Left renal pelvis (tissue), 4 donors: ENCODE results near the gene ZDHHC16. TPM values are rescaled to one million over a fixed set of nuclear protein-coding genes. Genes with fewer than 3 reads are reported as not detected.
"Not testable (repeated sequence)": the region's sequence is repeated elsewhere in the genome, so short reads cannot be mapped to it uniquely, and the experiment has no call there.

Source experiments
- DNase-seq, 4 donors: peaks; one replicate each; pipeline ENCODE4 v3.0.0-alpha.2; 2013; ENCODE audit warnings: low read depth in 4 of 4, low spot score in 3 of 4
- polyA plus RNA-seq, 4 donors: library from polyadenylated mRNA; unstranded; fragments of 120-200 nt; gene quantifications; one replicate each; pipeline ENCODE4 v1.2.1, GENCODE V29; 2013; ENCODE audit not compliant: insufficient read length in 4 of 4

ZDHHC16 gene
- polyA plus RNA-seq, 4 donors, result 33.8 to 41.0 (median 38.8) TPM

DNA sequence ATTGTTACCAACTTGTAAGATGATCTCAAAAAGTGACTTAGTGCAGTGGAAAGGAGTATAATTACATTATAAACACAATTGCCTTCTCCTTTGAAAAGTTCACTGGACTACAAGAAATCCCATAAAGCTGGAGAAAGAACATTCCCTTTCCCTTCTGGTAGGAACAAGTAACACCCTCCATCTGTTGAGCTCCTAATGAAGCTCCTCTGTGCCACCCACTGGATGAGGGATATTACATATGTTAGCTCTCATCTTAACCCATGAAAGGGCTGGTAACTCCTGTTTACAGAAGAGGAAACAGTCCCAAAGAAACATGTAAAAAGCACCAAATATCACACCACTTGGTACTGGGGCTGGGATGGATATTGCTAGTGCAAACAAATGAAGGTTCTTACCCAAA is 11.9 kb upstream of the ZDHHC16 start:
- no peak for DNase-seq

DNA sequence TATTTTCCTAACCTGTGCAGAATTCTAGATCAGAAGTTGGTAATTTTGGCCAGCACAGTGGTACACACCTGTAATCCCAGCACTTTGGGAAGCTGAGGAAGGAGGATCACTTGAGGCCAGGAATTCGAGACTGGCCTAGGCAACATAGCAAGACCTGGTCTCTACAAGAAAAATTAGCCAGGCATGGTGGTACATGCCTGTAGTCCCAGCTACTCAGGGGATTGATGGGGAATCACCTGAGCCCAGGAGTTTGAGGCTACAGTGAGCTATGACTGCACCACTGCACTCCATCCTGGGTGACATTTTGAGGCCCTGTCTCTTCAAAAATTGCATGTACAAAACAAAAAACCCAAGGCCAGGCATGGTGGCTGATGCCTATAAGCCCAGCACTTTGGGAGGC is 11.4 kb upstream of the ZDHHC16 start:
- DNase-seq, result no peak

DNA sequence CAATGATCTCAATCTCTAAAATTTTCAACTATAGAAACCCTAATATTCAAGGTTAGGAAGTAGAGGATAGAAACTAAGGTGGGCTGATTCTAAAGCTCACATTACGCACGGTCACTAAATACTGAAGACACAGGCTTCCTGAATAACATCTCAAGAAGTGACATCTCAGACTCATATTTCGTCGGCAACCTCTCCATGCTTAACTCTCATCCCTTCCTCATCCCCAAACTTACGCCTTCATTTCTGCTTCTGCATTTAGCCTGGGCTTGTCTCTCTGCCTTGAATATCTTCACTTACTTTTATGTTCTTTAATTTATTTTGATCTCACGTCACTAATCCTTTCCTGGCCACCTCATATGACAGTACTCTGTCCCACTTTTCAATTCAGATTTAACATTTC is 10.8 kb upstream of the ZDHHC16 start:
- DNase-seq, result no peak

DNA sequence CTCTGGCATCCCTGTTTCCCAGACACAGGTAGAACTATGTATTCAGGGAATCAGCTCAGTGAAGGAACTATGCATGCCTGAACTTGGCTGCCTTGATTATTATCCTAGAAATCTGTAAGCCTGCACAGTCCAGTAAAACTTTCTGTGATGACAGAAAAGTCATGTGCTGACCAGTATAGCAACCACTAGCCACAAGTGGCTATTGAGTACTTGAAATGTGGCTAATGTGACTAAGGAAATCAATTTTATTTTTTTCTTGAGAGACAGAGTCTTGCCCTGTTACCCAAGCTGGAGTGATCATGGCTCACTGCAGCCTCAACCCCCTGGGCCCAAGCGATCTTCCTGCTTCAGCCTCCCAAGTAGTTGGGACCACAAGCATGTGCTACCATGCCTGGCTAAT is 3.7 kb upstream of the ZDHHC16 start:
- DNase-seq, result no peak

DNA sequence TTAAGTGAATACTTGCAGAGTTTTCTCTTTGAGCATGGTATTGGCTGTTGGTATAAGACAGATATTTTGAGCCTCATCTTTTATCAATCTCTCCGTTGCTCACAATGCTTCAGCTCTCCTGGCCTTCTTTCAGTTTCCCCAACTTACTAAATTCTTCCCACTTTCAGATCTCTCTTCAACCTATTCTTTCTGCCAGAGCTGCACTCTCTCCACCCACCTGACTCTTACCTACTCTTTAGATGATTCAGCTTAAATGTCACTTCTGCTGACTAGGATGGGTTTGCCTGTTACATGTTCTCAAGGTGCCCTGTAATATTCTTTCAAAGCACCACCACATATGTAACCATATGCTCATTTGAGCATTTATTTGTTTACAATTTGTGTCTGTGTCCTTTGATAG is 1.8 kb upstream of the ZDHHC16 start:
- no peak for DNase-seq

DNA sequence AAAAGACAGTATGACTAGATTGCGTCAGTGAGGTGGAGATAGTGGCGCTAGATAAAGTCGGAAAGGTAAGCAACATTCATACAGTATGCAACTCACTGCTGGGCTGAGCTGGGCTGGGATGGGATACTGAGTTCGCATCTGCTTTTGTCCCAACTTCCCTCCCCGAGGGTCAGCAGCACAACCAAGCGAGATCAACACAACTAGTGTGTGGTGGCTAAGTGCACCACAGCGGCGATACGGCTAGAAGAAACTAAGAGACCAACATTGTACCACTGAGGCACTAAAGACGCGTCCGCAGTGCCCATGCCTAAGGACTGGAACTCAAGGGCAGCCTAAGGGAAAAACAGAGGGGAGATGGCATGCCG is 636 bp upstream of the ZDHHC16 start:
- DNase-seq, result no peak

DNA sequence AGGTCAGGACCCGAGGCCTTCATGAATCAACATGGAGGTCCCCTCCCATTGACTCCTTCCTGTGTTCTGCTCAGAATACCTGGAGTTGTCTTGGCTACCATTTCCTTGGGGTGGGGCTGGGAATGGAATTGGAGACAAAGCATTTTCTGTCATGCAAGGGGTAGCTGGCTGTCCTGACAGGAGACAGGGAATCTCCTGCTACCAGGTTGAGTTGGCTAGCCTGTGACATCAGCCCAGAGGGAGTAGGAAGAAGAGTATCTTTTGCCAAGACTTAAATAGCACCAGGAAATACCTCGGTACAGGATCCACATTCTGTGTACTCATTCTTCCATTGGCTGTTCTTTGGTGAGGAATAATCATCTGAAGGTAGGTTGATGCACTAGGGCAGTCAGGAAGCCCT is 4.9 kb downstream of the ZDHHC16 start:
- no peak for DNase-seq

DNA sequence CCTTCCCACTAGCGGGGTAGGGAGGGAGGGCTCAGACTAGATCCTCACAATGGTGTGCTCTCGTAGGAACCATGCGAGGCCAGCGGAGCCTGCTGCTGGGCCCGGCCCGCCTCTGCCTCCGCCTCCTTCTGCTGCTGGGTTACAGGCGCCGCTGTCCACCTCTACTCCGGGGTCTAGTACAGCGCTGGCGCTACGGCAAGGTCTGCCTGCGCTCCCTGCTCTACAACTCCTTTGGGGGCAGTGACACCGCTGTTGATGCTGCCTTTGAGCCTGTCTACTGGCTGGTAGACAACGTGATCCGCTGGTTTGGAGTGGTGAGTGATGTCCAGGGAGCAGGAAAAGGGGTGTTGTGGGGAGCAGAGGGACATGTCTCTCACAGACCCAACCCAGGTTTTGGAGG is 5.6 kb downstream of the ZDHHC16 start:
- no peak for DNase-seq

DNA sequence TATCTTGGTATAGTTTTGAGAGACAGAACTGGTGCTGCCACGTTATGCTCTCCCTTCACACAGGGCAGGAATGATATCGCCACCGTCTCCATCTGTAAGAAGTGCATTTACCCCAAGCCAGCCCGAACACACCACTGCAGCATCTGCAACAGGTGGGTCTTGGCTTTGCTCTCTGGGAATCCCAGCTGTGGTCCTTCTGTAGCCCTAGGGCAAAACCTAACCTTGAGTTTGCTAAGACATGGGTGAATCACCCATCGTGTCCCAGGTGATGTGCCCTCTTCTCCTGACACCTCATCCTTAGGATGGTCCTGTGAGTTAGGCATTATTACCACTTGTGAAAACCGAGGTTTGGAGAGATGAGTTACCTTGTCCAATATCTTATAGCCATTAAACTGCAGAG is 6.4 kb downstream of the ZDHHC16 start:
- no peak for DNase-seq

DNA sequence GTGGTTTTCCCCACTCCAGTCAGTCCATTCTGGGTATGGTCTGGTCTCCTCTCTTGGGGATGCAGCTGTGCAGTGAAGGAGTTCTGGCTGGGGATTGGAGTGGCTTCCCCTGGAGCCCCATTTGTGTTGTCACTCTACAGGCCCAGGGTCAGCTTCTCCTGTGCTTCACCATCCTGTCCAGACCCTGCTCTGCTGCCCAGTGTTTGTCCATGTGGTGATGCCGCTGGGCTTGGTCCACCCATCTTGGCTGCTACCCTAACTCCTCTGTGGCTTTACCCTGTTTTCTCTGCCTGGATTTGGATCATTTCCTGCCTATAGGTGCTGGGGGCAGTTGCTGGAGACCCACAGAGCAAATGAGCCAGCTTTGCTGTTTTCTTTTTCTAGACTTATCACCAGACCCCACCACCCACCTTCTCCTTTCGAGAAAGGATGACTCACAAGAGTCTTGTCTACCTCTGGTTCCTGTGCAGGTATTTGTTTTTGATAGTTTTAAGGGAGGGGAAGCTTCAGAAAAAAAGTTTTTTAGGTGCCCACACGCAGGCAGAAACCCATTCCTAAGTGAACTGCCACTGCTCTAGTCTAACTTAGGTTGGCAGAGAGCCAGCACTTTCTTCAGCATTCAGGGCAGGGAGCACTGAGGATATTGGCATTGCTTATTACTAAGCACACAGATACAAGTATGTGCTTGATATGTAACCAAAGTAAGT is 8.5 kb downstream of the ZDHHC16 start:
- no peak for DNase-seq

DNA sequence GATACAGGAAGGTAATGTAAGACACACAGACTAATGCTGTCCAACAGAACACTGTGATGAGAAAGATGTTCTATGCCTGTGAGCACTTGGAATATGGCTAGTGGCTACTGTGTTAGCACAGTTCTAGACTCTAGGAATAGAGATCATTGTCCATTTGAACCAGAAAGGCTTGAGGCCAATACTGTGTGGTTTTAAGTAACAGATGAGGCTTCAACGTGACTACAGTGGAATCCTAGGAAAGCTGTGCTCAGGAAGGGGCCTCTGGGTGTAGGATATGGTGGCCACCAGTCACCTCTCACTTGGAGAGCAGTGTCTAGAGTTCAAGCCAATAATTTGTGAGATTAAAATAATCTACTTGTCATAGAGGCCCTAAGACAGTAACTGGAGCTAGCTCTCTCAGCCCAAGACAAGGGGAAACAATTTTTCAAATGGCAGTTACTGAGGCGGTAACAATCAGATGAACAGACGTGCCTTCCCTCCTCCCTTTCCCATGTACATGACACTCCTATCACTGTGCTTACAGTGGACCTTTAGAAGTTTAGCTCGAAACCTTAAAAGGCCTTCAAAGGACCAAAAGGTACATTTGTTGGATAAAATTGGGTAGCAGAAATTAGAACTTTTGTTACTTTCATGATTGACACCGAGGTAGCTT is 10.2 kb downstream of the ZDHHC16 start:
- no peak for DNase-seq

DNA sequence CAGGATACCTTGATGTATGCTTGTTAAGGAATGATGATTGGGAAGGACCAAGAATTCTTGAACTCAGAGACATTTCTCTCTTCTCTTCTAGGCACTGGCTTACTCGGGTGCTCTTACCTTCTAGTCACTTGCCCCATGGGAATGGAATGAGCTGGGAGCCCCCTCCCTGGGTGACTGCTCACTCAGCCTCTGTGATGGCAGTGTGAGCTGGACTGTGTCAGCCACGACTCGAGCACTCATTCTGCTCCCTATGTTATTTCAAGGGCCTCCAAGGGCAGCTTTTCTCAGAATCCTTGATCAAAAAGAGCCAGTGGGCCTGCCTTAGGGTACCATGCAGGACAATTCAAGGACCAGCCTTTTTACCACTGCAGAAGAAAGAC is 10.7 kb downstream of the ZDHHC16 start:
- DNase-seq, result no peak

DNA sequence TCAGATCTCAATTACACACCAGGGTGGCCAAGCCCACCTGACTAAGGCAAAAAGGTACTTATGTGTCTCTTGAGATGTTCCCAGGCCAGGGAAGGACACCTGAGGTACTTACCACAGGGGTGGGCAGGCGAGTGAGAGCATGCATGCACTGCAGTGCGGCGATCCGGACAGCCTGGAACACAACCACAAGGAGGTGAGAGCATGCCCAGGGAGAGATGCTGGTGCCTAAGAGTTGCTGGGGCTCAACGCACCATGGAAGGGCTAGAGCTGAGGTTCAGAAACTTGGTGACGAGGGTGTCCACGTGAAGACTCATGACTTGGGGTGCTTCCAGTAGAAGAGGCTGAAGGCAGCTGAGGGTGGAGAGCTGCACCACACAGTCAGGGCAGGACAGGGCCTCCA is 13.1 kb downstream of the ZDHHC16 start:
- no peak for DNase-seq

DNA sequence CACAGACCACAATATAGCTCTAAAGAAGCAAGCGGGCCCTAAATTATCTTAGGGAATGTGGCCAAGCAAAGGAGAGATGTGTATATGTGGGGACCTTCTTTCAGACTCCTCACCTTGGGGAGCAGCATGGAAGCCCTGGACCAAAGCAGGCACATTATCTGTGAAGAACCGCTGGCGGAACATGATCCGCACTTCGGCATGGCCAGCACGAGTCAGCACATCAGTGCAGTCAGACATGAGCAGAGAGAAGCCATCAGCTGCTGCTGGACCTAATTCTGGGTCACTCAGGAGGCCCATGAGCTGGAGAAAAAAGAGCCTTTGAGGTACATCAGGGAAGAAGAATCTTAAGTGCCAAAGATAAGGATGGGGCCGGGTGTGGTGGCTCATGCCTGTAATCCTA is 14.0 kb downstream of the ZDHHC16 start:
- no peak for DNase-seq

DNA sequence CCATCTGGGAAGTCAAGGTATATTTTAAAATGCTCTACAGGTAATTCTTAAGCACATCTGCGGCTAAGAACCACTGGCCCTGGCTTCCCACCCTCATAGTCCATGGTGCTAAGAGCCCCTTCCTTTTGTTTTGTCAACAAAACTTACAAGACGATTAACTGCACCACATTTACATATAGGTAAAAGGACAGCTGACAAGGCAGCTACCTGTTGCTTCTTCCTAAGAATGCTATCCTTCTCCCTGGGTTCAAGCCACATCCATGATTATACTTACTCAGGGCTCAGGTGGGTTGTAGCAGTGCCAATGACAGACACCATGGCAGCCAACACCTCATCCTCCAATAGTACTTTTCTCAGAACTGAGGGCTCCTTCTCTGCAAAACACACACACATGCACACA is 16.3 kb downstream of the ZDHHC16 start:
- DNase-seq, result no peak

DNA sequence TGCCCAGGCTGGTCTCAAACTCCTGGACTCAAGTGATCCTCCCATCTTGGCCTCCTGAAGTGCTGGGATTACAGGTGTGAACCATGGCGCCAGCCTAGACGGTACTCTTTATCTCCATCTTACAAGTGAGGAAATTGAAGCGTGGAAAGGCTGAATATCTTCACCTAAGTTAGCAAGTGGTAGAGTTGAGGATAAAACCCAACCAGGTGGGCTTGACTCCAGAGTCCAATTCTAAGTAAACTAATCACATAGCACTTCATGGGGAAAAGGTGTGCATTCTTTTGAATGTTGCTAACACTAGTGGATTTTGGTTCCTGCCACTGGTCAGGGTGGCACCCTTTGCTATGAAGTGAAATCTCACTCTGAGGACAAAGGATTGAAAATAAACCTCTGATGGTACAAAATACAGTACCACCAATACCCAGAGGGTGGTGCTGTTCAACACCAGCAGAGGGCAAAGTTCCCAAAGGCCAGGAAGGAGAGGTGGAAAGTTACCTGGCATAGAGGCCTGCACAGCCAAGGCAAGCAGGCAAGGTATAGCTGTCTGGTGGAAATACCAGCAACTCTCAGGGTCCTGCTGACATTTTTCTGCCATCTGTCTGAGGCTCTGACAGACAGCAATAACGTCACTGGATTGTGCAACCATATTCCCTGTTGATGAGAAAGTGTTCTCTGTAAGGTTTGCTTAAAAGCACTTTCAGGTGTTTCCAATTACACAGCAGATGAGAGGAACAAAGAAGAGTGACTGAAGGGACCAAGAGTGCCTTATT is 17.6 kb downstream of the ZDHHC16 start:
- peak in 3 of 4 donors; percentile 12 to 39 (median 33) for DNase-seq

DNA sequence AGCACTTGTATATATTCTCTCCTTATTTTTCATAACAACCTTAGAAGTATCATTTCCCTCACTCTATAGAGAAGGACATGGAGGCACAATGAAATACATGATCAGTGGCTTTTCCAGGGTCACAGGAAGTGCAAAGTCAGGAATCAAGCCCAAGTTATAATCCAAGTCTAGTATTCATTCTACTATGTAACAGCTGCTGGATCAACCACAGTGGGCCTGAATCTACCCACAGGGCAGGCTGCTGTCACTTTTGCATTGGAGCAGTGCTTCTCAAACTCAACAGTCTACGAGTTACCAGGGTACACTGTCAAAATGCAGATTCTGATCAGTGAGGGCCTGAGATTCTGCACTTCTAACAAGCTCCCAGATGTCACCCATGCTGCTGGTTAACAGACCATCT is 18.3 kb downstream of the ZDHHC16 start:
- no peak for DNase-seq

DNA sequence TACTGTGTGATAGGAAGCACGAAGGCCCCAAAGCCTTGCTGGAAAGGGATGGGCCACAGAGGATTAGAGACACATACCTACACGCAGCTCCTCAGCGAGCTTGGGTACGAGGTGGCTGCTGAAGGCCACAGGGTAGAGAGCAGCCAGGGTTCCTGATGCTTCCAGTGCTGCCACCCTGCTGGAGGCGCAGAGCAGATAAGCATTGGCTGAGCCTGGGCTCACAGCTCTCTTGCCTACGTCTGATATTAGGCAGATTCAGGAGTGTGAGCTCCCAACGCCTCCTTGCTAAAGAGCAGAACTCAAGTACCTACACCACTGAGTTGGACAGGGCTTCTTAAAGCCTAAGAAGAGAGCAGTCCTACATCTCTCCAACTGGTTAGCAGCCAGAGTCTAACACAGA is 20.0 kb downstream of the ZDHHC16 start:
- no peak for DNase-seq

DNA sequence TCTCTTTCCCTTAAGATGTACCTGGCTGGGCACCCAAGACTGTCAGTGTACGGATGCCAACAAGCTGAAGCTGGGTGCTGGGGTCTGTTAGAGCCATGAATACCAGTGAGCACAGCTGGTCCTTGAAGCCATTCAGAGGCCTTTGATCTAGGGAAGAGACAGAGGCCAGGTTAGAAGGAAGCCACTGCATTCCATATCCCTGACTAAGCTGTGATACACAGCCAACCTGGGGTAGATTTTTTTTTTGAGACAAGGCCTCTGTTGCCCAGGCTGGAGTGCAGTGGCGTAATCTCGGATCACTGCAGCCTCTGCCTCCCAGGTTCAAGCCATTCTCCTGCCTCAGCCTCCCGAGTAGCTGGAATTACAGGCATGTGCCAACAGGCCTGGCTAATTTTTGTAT is 20.8 kb downstream of the ZDHHC16 start:
- no peak for DNase-seq

DNA sequence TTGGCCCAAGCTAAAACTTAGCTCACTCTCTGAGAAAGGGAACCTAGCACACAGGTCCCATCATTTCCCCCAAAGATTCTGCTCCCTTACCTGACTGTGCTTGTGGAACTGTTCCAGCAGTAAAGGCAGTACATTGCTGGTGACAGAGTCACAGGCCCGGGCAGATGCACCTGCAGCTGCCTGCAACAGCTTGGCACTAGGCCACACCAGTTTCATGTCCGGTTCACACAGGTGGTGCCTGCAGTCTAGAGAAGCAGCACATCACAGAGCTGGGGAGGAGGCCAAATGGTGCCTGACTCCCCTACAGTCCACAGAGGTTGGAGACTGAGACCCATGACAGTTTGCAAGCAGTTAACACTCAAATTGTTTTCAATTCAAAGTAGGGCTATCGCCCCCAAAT is 22.2 kb downstream of the ZDHHC16 start:
- no peak for DNase-seq

DNA sequence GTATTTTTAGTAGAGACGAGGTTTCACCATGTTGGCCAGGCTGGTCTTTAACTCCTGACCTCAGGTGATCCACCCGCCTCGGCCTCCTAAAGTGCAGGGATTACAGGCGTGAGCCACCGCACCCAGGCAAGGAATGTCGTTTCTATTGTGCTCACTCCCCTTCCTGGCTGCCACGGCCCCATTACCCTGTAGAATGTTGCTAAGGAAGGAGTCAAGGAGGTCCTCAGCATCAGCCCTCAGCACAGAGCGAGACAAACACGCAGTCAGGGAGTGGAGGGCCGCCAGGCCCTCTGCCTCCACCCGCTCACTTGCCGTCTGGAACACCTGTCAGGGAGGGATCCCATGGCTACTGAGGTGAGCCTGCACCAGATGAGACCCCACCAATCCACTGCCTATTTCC is 22.8 kb downstream of the ZDHHC16 start:
- DNase-seq, result not testable (repeated sequence)

DNA sequence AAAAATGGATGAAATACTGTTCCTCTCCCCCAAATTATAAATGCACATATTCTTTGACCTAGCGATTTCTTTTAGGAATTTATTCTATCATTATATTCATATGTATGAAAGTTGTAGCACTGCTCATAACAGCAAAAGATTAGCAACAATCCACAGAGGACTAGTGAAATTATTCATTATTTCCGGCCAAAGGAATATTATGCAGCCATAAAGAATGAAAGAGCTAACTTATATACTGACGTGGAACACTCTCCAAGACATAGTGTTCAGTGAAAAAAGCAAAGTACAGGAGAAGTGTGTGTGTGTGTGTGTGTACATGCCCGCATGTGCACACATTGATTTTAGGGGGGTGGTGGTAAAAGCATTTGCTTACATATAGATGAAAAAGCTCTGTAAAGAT is 28.9 kb downstream of the ZDHHC16 start:
- no peak for DNase-seq
